ENCODE measurements around the gene FXYD5. TPM values are rescaled to one million over a fixed set of nuclear protein-coding genes. Genes with fewer than 3 reads are reported as not detected.

Gene FXYD5
- total and polyA plus RNA-seq, 8 donors = 10.3 to 118 (median 43.8) TPM

DNA sequence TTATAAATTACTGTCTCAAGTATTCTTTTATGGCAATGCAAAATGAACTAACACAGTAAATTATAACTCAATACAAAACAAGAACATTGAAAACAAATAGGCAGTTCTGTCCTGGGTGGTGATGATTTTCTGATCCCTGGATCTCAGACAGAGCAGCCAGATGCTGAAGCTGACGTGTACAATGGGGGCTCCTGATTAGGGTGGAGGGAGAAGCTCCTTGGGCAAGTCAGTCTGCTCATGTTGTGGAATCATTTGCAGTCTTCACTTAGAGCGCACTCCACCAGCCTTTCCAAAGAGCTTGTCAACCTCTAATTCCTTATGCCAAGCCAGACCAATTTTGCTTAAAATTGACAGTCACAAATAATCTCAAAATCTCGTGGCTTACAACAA lies 21.6 kb downstream of the FXYD5 start:
- Histone ChIP-seq H3K4me3 (no peak overlapping the region), H3K36me3 (no peaks in the 10 kb centered on the region), H3K27ac (no peak overlapping the region), H3K9me3 (peaks cover 0 to 4% (median 0%) of the 10 kb centered on the region in 4 donors), H3K4me1 (peaks cover 0 to 26% (median 5%) of the 10 kb centered on the region in 4 donors), H3K27me3 (no peaks in the 10 kb centered on the region)
- WGBS, 5 donors = 71 to 87% (median 80%) methylated on average over 3 of the region's 3 CpGs
- TF ChIP-seq POLR2A (IDR thresholded peaks at IDR 0.05) = no peak
- no peak for TF ChIP-seq EP300 (IDR thresholded peaks at IDR 0.05)
- no peak for TF ChIP-seq POLR2AphosphoS5 (IDR thresholded peaks at IDR 0.05)
- TF ChIP-seq, protein P1, sequence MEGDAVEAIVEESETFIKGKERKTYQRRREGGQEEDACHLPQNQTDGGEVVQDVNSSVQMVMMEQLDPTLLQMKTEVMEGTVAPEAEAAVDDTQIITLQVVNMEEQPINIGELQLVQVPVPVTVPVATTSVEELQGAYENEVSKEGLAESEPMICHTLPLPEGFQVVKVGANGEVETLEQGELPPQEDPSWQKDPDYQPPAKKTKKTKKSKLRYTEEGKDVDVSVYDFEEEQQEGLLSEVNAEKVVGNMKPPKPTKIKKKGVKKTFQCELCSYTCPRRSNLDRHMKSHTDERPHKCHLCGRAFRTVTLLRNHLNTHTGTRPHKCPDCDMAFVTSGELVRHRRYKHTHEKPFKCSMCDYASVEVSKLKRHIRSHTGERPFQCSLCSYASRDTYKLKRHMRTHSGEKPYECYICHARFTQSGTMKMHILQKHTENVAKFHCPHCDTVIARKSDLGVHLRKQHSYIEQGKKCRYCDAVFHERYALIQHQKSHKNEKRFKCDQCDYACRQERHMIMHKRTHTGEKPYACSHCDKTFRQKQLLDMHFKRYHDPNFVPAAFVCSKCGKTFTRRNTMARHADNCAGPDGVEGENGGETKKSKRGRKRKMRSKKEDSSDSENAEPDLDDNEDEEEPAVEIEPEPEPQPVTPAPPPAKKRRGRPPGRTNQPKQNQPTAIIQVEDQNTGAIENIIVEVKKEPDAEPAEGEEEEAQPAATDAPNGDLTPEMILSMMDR (IDR thresholded peaks at IDR 0.05) = no peak
- intact Hi-C loops (cut with DNase I; ENCODE audit: low total_unique reads) = no loop called here
- DNase-seq = no peak

DNA sequence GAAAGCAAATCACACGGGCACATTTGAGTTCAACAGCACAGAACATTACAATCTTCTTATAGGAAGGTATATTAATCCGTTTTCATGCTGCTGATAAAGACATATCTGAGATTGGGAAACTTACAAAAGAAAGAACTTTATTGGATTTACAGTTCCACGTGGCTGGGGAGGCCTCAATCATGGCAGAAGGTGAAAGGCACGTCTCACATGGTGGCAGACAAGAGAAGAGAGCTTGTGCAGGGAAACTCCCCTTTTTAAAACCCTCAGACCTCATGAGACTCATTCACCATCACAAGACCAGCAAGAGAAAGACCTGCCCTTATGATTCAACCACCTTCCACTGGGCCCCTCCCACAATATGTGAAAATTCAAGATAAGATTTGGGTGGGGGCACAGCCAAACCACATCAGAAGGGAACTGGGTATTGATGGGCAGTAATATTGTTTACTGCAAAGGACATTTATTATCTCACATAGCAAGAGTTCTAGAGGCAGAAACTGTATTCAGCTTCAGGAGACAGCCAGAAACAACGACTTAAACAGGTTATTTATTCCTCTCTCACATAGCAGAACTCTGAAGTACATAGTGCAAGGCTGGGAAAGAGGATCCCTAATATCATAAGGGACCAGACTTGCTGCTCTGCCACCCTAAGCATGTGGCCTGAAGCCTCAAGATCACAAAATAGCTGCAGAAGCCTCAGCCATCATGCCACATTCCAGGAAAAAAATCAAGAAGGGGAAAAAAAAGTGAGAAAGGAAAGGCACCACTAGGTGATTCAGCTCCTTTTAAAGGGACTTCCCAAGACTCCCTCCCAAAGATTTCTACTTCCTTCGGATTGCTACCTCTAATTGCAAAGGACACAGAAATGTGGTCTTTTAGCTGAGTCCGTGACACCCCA lies 23.1 kb downstream of the FXYD5 start:
- Histone ChIP-seq H3K36me3 (no peaks in the 10 kb centered on the region), H3K4me3 (no peak overlapping the region), H3K4me1 (peaks cover 0 to 15% (median 2%) of the 10 kb centered on the region in 4 donors), H3K27me3 (no peaks in the 10 kb centered on the region), H3K27ac (no peak overlapping the region), H3K9me3 (peaks cover 0 to 7% (median 0%) of the 10 kb centered on the region in 4 donors)
- 70 to 77% (median 74%) methylated on average over 7 of the region's 7 CpGs for whole genome bisulfite sequencing, 5 donors
- intact Hi-C loops (cut with DNase I; ENCODE audit: low total_unique reads) = no loop called here
- TF ChIP-seq EP300 (IDR thresholded peaks at IDR 0.05) = no peak
- TF ChIP-seq, protein P1 (IDR thresholded peaks at IDR 0.05) = no peak
- no peak for TF ChIP-seq POLR2AphosphoS5 (IDR thresholded peaks at IDR 0.05)
- TF ChIP-seq POLR2A (IDR thresholded peaks at IDR 0.05) = no peak
- no peak for DNase-seq

DNA sequence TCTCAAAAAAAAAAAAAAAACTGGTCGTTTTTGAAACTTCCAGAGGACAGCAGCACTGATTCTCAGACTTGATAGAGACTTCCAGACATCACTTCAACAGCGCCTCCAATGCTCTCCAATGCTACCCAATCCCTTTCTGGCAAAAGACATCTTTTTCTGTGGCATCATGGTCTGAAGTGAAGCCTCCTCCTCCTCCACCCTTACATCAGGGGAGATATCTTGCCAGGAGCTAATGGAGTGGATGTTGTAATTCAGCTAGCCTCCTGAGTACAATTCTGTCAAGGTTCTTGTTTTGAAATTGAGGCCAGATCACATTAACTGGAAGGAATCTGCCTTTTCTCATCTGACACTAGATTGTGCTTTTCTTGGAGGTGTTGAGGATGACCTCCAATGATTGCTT lies 24.2 kb downstream of the FXYD5 start:
- peak in 1 of 2 donors; percentile 29 for DNase-seq
- Histone ChIP-seq H3K27ac (no peak overlapping the region), H3K4me3 (no peak overlapping the region), H3K9me3 (peaks cover 0 to 12% (median 0%) of the 10 kb centered on the region in 4 donors), H3K27me3 (no peaks in the 10 kb centered on the region), H3K36me3 (no peaks in the 10 kb centered on the region), H3K4me1 (peaks cover 0 to 5% (median 0%) of the 10 kb centered on the region in 4 donors)
- TF ChIP-seq, protein P1 (IDR thresholded peaks at IDR 0.05) = no peak
- TF ChIP-seq EP300 (IDR thresholded peaks at IDR 0.05) (no peak), POLR2A (IDR thresholded peaks at IDR 0.05) (no peak), POLR2AphosphoS5 (IDR thresholded peaks at IDR 0.05) (no peak)
- 51 to 68% (median 65%) methylated on average over 2 of the region's 2 CpGs for WGBS, 5 donors
- intact Hi-C loops (cut with DNase I; ENCODE audit: low total_unique reads) = no loop called here

DNA sequence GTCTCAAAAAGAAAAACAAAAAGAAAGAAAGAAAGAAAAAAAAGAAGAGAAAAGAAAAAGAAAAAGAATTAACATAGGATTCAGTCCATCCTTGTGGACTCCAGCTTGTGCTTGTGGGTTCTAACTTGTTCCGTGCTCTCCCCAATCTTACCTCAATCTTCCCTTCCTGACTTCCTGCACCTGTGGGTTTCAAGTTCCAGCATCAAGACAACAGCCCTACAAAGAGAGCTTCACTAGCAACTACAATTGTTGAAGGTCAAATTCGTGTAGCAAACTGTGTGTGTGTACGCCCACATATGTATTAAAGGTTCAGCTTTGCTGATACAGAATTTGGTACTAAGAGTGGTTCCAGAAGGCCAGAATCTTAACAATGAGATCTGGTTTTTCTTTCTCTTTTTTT lies 25.3 kb downstream of the FXYD5 start:
- H3K4me3 ChIP-seq = no peak overlapping the region
- no peak for DNase-seq
- no peak for TF ChIP-seq POLR2A (IDR thresholded peaks at IDR 0.05)
- TF ChIP-seq, protein P1 (IDR thresholded peaks at IDR 0.05) = no peak
- TF ChIP-seq POLR2AphosphoS5 (IDR thresholded peaks at IDR 0.05) = no peak
- no peak for TF ChIP-seq EP300 (IDR thresholded peaks at IDR 0.05)
- peaks cover 0 to 5% (median 0%) of the 10 kb centered on the region in 4 donors for H3K4me1 ChIP-seq
- H3K27me3 ChIP-seq = no peaks in the 10 kb centered on the region
- no peaks in the 10 kb centered on the region for H3K36me3 ChIP-seq
- H3K27ac ChIP-seq = no peak overlapping the region
- intact Hi-C loops (cut with DNase I; ENCODE audit: low total_unique reads) = no loop called here
- H3K9me3 ChIP-seq = peaks cover 0 to 12% (median 0%) of the 10 kb centered on the region in 4 donors
- WGBS, 5 donors = 67 to 78% (median 77%) methylated on average over 3 of the region's 3 CpGs

All from stomach (tissue), 9 donors.